Measurements from ENCODE around the gene ZNF605.
"Not testable (repeated sequence)": the region's sequence is repeated elsewhere in the genome, so short reads cannot be mapped to it uniquely, and the experiment has no call there.

The ZNF605 gene

DNA sequence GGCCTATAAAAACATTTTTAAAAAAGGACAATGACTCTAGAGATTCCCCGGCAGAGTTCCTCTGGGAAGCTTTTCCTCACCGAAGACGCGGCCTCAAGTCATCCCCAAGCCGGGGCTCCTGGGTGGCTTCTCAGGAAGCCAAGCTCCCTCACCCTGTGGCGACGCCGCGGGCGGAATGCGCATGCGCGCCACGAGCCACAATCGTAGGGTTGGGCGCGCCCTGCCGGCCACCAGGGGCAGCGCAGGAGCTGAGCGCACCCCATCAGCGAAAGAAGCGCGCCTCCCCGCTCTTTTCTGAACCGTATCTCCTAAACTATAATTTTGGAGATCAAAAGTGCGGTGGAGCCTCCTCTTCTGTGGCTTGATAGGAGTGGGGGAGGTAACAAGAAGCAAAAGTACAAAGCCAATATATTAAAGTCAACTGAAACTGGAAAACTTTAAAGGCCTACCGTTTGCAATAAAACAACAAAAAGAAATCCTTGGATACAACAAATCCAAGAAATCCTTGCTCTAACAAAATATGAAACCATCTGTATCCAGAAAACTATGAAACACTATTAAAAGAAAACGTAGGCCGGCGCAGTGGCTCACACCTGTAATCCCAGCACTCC is 51.3 kb downstream of the ZNF605 start:
- peak; percentile 86 for DNase-seq

DNA sequence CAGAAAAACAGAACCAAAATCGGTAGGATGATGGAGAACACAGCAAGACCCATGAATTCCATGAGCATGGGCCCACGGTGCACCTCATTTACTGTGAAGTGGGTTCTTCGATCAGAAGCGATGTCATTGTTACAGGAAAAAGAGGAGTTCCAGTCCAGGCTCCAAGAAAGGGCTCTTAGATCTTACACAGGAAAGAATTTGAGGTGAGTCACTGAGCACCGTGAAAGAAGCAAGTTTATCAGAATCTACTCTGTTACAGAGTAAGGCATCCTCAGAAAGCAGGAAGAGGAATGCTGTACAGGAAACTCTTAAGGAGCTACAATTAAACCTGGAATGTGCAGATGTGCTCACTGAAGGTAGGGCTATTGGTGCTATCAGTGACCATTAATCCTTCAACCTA is 57.1 kb downstream of the ZNF605 start:
- DNase-seq: no peak

DNA sequence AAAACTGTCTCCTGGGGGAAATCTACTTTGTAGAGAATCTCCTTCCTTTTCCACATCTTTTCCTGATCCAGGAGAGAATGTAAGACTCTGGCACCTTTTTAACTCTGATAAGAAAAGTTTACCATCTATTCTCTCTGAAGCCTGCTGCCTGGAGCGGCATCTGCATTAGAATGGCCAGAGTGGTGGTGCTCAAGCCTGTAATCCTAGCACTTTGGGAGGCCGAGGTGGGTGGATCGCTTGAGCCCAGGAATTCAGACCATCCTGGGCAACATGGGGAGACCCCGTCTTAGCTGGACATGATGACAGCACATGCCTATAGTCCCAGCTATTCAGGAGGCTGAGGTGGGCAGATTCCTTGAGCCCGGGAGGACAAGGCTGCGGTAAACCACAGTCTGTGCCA is 67.3 kb downstream of the ZNF605 start:
- no peak for DNase-seq

DNA sequence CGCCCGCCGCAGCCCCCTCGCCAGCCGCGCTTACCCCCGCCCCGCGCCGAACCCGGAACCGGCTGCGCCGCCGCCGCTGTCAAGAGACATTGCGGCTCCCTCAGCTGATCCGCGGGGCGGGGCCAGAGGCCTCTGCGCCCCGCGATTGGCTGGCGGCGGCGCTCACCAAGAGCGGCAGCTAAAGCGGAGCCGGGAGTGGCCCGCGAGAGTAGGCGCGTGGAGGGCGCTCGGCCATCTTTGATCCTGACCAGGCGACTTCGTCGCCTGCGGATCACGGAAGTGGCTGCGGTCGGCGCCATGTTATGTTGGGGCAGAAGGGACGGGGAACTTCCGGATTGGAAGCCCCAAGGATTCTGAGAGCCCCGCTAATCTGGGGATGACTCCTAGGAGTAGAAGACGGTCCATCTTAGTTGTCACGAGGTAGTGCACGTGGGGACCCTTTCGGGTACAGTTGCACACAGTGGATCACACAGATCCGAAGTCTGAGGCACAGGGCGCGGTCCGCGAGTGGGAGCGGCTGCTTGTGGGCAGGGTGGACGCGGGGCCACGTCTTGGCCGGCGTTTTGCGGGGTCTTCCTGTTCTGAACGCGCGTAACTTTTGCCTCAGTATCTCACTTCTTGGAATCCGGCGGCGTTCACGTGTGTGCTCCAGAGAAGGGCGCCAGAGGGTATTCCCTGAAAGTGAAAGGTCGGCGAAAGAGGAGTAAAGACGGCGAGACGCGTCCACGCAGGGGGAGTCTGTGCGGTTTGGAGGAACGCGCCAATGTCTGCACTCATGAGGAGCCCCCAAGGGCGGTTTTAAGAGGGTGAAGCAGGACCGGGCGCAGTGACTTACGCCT is 68.4 kb downstream of the ZNF605 start, which contains the start of gene CHFR:
Gene CHFR, minus strand, starts transcription at position 93 of the 839 bp plus-strand sequence. CDS start 277 bp downstream, outside the sequence.
- peak; percentile 97 for DNase-seq

DNA sequence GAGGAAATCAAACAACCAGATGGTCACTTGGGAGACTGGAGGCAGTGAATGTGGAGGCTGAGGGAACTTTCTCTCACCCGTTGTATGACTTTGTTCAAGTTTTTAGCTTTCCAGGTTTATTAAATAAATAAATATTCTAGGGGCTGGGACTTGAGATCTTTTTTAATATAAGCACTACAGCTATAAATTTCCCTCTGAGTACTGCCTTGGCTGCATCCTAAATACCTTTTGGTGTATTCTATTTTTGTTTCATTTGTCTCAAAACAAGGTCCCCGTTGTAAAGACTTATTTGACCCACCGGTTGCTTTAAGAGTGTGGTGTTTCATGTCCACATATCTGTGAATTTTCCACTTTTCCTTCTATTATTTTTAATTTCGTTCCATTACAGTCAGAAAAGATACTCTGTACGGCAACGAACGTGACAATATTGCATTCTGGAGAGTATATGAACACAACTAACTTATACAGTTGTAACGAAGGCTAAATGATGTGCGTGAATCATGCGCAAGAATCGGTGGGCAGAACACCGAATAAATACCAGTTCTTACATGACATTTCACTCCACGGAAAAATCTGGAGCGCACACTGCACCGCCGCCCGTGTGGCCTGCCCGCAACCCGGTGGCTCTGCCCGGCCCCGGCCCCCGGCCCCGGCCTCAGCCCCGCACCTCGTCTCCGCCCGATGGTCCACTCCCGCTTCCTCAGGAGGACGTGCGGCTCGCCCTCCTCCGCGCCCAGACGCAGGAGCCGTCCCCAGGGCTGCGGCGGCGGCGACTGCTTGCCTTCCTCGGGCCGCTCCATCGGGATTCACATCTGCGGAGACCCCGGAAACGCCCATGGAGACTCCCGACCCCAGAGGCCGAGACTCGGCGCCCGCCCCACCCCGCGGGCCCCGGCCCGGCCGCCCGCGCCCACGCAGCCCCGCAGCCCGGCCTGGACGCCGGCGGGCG is 69.3 kb downstream of the ZNF605 start:
- no peak for DNase-seq

DNA sequence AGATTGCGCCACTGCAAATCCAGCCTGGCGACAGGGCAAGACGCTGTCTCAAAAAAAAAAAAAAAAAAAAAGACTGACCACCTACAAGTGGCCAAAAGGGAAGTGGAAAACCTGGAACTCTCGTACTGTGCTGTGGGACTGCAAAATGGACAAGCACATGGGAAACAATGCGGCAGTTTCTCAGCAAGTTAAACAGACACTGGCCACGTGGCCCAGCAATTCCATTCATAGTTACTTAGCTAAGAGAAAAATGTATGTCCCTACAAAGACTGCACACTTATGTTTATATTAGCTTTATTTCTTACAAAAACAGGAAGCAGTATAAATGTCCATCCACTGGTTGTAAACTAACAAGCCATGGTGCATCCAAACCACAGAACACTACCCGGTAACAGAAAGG is 74.3 kb downstream of the ZNF605 start:
- DNase-seq: no peak

DNA sequence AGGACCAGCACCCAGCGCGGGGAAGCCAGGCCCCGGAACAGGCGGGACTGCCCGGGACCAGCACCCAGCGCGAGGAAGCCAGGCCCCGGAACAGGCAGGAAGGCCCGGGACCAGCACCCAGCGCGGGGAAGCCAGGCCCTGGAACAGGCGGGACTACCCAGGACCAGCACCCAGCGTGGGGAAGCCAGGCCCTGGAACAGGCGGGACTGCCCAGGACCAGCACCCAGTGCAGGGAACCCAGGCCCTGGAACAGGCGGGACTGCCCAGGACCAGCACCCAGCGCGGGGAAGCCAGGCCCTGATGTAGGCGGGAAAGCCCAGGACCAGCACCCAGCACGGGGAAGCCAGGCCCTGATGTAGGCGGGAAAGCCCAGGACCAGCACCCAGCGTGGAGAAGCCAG is 81.5 kb downstream of the ZNF605 start:
- not testable (repeated sequence) for DNase-seq

DNA sequence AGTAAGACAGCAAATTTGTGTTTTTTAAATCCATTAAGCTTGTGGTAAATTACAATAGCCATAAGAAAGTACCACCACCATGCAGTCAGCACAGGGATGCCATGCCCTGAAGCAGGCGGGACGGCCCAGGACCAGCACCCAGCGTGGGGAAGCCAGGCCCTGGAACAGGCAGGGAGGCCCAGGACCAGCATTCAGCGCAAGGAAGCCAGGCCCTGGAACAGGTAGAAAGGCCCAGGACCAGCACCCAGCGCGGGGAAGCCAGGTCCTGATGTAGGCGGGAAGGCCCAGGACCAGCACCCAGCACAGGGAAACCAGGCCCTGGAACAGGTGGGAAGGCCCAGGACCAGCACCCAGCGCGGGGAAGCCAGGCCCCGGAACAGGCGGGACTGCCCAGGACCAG is 81.9 kb downstream of the ZNF605 start:
- DNase-seq: no peak

DNA sequence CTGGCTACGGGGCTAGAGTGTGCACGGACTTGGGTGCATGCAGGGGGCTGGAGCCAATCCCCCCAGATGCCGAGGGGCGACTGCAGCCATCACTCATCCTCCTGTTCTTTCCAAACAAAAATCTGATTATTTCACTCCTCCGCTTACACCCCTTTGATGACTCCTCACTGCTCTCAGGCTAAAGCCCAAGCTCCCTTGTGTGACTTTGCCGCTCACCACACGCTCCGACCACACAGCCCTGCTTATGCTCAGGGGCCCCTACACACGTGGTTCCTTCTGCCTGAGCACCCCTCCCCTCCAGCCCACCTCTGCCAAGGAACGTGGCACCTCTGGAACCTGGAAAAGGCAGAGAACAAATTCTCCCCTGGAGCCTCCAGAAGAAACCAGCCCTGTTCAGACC is 82.4 kb downstream of the ZNF605 start:
- no peak for DNase-seq

DNA sequence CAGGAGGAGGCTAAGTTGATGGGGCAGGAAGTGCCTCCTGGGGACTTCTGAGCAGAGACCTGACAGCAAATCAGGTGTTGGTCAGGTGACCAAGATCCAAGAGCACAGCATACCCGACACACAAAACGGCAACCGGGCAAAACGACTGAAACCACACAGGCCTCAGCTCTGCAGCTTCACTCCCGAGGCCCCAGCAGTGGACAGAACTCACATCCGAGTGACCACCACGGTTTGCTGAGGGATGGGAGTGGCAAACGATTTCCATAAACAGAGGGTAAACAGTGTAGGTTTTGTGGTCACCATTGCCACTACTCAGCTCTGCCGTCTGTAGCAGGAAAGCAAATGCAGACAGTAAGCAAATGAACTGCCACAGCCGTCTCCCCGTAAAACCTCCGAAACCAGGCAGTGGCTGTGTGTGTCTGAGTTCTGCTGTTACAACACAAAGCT is 83.1 kb downstream of the ZNF605 start:
- no peak for DNase-seq

DNA sequence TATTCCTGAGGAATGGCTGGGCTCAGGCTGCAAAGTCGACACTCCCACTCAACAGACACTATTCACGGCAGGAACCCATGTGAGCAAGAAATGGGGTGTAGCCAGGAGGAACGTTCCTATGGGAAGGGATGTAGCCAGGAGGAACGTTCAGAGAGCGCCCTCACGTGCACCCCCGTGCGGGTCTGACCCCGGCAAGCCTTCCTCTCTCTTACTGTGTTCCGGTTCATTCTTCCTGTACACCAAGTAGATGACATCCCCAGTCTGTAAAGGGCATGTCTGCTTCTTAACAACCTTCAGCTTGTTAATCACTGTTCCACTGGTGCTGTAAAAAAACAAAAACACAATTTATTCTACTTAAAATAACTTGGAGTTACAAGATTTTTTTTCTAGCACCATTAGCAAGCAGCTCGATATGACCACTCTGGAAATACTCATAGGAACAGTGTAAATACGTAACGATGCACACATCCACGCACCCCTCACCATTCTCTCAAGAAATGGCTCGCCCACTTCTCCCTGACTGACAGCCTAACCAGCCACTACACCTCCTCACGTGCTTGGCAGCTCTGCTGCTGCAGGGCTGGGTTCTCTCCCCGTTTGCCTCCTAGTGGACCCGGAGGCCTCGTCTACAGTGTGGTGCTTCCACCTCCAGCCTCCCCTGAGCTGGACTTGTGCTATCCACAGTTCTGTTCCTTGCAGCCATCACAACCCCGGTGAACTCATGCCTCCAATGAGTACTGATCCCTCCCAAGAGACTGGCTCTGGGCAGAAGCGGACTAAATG is 83.8 kb downstream of the ZNF605 start:
- DNase-seq: no peak

DNA sequence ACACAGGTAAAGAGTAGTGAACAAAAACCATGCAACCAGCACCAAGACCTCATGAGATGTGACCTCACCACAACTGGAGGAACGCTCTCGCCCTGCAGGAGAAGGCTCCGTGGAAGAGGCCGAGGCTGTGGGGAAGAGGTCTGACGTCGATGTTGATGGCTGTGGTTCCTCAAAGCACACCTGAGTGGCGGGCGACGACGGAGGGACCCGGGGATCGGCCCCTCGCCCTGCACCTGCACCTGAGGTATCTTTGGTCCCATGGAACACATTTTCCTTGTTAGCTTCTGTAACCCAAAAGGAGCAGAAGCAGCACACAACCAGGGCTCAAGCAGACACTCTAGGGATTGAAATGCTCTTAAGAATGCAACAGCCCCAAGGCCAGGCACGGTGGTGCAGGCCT is 86.6 kb downstream of the ZNF605 start:
- no peak for DNase-seq
